ENCODE results near the gene POC1B.

POC1B gene

DNA sequence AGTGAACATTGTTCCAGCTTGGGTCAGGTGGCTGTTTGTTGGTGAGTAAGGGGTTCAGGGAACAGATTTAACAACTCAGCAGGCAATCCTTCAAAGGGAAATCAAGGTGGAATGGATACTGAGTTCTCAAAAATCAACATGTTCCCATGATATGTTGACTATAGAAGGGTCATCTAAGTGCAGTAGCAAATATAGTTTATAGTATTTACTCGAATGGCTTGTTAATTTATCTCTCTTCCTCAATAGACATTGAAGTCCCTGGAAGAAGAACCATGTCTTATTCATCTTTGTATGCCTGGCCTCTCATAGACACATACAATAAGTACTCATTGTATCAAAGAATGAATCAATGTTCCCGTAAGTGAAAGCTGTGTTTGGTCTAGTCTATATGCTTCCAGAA, 149.0 kb downstream of the POC1B start:
- Histone ChIP-seq H2AFZ (ENCODE audit: low read depth) (no peak overlapping the region), H3K36me3 (ENCODE audit: insufficient read depth) (no peaks in the 10 kb centered on the region), H3K27me3 (ENCODE audit: insufficient read depth, low read depth) (no peaks in the 10 kb centered on the region), H3K4me2 (no peak overlapping the region), H3K79me2 (ENCODE audit: insufficient read depth, low read depth) (no peaks in the 10 kb centered on the region), H4K20me1 (ENCODE audit: insufficient read depth) (no peaks in the 10 kb centered on the region), H3K9ac (no peak overlapping the region), H3K4me3 (IDR thresholded peaks at IDR 0.05; ENCODE audit: insufficient read depth, low read depth, low read length) (no peak overlapping the region), H3K27ac (no peak overlapping the region), H3K4me1 (ENCODE audit: low read depth, poor library complexity, severe bottlenecking) (no peaks in the 10 kb centered on the region)
- TF ChIP-seq, protein P1, sequence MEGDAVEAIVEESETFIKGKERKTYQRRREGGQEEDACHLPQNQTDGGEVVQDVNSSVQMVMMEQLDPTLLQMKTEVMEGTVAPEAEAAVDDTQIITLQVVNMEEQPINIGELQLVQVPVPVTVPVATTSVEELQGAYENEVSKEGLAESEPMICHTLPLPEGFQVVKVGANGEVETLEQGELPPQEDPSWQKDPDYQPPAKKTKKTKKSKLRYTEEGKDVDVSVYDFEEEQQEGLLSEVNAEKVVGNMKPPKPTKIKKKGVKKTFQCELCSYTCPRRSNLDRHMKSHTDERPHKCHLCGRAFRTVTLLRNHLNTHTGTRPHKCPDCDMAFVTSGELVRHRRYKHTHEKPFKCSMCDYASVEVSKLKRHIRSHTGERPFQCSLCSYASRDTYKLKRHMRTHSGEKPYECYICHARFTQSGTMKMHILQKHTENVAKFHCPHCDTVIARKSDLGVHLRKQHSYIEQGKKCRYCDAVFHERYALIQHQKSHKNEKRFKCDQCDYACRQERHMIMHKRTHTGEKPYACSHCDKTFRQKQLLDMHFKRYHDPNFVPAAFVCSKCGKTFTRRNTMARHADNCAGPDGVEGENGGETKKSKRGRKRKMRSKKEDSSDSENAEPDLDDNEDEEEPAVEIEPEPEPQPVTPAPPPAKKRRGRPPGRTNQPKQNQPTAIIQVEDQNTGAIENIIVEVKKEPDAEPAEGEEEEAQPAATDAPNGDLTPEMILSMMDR (conservative IDR thresholded peaks at IDR 0.05; ENCODE audit: low read depth, low read length): no peak

DNA sequence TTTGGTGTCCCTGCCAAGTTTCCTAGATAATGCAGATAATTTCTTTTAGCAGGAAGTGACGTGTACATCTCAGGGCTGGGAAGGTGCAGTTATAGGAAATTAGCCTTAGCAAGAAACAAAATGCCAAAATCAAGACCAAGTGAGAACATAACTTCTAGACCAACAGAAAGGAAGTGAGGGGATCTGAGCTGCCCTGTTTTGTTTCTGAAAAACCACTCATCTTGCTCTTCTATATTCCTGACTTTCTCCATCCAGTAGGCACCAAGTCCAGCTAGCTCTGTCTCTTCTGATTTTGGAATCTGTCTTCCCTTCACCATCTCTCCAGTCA, 149.7 kb downstream of the POC1B start:
- Histone ChIP-seq H2AFZ (ENCODE audit: low read depth) (no peak overlapping the region), H3K4me1 (ENCODE audit: low read depth, poor library complexity, severe bottlenecking) (no peaks in the 10 kb centered on the region)
- TF ChIP-seq, protein P1 (conservative IDR thresholded peaks at IDR 0.05; ENCODE audit: low read depth, low read length): no peak

DNA sequence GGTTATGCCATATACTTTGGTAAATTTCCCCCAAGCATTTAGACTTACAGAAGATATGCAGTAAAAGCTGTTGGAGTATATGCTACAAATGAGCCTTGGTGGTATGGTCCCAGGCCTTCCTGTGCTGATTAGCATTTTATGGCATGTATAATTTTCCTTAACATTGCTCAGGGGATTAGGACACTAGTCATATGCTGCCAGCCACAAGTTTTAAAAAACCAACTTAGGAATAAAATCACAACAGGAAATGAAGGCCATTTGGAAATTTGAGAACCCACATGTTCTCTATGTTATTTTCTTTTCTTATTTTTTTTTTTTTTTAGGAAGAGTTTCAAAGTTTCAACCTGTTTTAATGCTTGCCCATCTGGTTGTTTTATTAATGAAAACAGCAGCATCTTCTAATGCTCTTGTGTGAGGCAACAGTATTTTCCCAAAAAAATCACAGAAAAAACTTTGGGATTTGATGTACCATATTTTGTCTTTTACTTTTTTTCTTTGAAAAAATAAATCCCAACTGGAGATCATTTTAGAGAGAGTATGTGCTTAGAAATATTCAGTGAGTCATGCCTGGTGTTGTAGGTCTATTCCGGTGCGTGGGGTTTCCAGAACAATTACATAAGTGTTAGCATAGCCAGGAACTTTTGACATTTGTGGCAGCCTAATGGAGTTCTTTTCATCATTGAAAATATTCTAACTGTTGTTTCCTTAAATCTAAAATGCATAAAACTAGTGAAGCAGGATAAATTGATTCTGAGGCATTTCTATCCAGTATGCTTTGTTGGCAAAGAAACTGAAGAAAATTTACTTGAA, 151.9 kb downstream of the POC1B start:
- H3K4me1 ChIP-seq (ENCODE audit: low read depth, poor library complexity, severe bottlenecking): no peaks in the 10 kb centered on the region
- no peaks in the 10 kb centered on the region for H3K36me3 ChIP-seq (ENCODE audit: insufficient read depth)
- H3K9ac ChIP-seq: no peak overlapping the region
- no peak overlapping the region for H3K27ac ChIP-seq
- no peak overlapping the region for H3K4me2 ChIP-seq
- H2AFZ ChIP-seq (ENCODE audit: low read depth): no peak overlapping the region
- H3K27me3 ChIP-seq (ENCODE audit: insufficient read depth, low read depth): no peaks in the 10 kb centered on the region
- TF ChIP-seq, protein P1 (conservative IDR thresholded peaks at IDR 0.05; ENCODE audit: low read depth, low read length): no peak
- H3K4me3 ChIP-seq (IDR thresholded peaks at IDR 0.05; ENCODE audit: insufficient read depth, low read depth, low read length): no peak overlapping the region
- no peaks in the 10 kb centered on the region for H3K79me2 ChIP-seq (ENCODE audit: insufficient read depth, low read depth)
- no peaks in the 10 kb centered on the region for H4K20me1 ChIP-seq (ENCODE audit: insufficient read depth)

More for the DNA sequence above, 149.7 kb downstream of the POC1B start:
- H3K79me2 ChIP-seq (ENCODE audit: insufficient read depth, low read depth): no peaks in the 10 kb centered on the region
- H3K4me2 ChIP-seq: no peak overlapping the region
- no peaks in the 10 kb centered on the region for H3K27me3 ChIP-seq (ENCODE audit: insufficient read depth, low read depth)
- H4K20me1 ChIP-seq (ENCODE audit: insufficient read depth): no peaks in the 10 kb centered on the region
- no peak overlapping the region for H3K9ac ChIP-seq
- no peak overlapping the region for H3K27ac ChIP-seq
- no peak overlapping the region for H3K4me3 ChIP-seq (IDR thresholded peaks at IDR 0.05; ENCODE audit: insufficient read depth, low read depth, low read length)
- H3K36me3 ChIP-seq (ENCODE audit: insufficient read depth): no peaks in the 10 kb centered on the region

DNA sequence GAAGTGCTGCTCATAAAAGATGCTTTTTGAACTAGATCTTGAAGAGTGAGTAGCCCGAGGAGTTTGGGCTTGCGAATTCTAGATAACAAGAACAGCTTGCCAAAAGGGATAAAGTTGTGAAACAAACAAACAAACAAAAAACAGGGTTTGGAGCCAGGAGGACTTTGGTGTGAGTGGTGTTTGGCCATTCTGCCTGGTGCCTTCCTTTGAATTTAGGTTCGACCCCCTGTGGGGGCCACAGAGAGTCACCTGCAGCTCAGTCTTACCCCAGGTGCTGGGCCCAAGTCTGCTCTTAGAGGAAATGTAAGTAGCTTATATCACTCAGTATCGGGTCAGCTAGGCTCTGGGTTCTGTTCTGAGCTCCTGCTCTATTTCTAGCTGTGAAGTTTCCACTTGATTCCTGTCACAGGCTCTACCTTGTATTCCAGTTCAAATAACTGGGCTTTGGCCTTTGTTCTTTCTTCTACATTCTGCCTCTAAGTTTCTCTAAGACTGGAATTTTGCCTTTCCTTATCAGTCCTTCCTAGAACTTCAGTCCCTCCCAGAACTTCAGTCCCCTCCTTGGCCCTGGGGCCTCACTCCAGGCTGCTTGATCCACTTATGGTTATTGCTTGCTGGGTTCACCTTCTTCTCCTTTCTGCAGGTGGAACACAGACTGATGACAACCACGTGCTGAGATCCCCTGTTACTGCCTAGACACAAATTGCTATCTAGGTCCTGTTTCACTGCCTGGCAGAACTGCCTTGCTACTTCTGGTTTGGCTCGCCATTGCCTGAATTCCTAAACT, 153.1 kb downstream of the POC1B start:
- Histone ChIP-seq H3K79me2 (ENCODE audit: insufficient read depth, low read depth) (no peaks in the 10 kb centered on the region), H3K27me3 (ENCODE audit: insufficient read depth, low read depth) (no peaks in the 10 kb centered on the region), H3K4me3 (IDR thresholded peaks at IDR 0.05; ENCODE audit: insufficient read depth, low read depth, low read length) (no peak overlapping the region), H3K9ac (no peak overlapping the region), H2AFZ (ENCODE audit: low read depth) (no peak overlapping the region), H3K27ac (no peak overlapping the region), H3K36me3 (ENCODE audit: insufficient read depth) (no peaks in the 10 kb centered on the region), H4K20me1 (ENCODE audit: insufficient read depth) (no peaks in the 10 kb centered on the region), H3K4me2 (no peak overlapping the region), H3K4me1 (ENCODE audit: low read depth, poor library complexity, severe bottlenecking) (no peaks in the 10 kb centered on the region)
- TF ChIP-seq, protein P1 (conservative IDR thresholded peaks at IDR 0.05; ENCODE audit: low read depth, low read length): no peak
